Measurements from ENCODE around the gene SMYD3. TPM values are rescaled to one million over a fixed set of nuclear protein-coding genes. Genes with fewer than 3 reads are reported as not detected.
"Not testable (repeated sequence)": the region's sequence is repeated elsewhere in the genome, so short reads cannot be mapped to it uniquely, and the experiment has no call there.

SMYD3 gene
- polyA plus RNA-seq, 1 donor: 25.2 TPM

DNA sequence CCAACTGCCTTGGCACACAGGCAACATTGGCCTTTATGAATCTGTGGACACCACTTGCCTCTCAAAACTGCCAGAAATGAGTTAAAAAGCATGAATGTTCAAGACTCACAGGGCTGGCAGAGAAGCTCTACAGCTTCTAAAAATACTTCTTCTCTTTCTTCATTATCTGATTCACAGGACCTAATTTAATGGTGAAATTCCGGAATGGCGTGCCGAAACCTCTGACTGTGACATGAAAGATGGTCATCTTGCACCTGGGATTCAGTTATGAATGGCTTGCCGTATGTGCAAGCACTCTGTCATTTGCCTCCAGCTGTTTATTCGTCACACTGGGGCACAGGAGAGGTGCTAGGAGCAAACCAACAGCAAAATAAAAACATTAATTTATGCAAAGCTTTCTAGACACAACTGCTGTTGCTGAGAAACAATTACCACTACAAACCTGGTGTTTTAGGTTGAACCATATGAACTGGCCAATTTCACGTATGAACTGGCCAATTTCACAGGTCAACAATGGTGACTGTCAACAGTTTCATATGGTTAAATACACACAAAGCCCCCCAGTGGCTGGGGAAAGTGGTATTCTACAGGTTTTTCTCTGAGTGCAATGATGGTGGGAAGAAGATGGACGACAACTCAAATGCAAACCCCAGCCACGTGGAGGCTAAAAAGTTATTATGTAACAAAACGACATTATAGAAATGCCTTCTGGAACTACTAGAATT is 704.0 kb downstream of the SMYD3 start:
- no peak for DNase-seq

DNA sequence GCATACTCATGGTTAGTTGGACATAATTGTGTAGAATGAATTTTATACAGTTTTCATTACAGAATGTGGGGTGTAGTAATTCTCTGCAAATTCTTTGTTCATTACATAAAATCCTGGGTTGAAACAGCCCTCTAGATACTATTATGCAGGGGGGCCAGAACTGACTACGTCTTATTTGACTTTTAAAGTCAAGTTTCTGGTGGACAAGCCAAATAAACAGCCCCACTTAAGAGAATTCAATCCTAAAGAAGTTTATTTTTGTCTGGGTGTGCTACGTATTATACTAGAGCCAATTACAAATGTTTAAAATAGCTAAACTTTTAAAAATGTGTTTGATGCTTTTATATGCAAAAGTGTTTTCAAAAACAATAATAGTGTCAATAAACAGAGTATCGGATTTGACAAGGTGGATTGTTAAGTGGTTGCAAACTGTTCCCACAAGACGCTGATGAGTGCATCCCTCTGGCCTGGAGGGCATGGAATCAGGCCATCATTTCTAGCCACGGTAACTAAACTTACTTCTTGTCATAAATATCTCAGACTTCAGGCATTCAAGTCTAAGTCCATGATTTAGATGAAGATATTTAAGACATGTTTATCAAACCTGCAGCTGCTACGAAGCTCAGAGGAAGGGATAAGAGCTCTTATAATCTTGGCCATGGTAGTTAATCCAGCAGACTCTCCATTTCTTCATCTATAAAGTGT is 706.0 kb downstream of the SMYD3 start:
- no peak for DNase-seq

DNA sequence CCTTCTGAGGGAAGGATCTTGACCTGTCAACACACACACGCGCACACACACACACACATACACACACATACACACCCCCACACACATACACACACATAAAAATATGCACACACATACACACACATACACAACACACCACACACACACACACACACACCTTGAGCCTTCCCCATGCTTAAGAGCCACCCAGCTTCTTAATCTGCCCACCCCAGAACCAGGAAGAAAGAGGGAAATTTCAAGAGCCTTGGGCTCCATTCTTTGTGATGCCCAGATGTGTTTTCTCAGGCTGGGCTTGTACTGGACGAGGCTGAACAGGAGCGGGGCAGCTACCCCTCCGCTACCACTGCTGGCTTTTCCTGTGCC is 708.7 kb downstream of the SMYD3 start:
- DNase-seq: no peak

DNA sequence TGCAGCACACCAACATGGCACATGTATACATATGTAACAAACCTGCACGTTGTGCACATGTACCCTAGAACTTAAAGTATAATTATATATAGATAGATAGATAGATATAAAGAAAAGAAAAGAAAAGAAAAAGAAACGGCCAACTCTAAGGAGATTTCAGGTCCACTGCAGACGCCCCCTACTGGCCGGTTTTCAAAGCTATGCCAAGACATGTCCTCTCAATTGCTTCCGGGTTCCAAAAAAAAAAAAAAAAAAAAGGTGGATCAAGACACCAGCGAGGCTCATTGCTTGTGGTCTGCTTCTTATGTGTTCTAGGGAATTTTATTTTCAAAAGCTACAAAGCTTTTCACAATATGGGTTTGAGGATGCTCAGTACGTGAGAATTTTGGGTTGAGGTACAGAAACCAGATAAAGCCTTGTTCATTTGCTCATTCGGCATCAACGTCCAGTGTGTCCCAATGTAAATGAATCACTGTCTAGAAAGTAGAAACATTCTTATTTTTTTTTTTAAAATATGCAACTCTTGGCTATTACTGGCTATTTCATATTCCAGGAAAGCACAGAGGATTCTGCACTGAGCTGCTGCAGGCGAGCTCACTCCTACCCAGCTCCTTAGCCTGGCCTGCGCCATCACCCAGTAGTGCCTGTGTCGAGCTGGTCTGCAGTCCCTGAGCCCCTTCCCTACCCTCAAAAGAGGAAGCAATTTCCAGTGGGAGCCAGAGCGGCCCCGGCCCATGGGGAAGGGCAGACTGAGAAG is 709.3 kb downstream of the SMYD3 start:
- DNase-seq: no peak

DNA sequence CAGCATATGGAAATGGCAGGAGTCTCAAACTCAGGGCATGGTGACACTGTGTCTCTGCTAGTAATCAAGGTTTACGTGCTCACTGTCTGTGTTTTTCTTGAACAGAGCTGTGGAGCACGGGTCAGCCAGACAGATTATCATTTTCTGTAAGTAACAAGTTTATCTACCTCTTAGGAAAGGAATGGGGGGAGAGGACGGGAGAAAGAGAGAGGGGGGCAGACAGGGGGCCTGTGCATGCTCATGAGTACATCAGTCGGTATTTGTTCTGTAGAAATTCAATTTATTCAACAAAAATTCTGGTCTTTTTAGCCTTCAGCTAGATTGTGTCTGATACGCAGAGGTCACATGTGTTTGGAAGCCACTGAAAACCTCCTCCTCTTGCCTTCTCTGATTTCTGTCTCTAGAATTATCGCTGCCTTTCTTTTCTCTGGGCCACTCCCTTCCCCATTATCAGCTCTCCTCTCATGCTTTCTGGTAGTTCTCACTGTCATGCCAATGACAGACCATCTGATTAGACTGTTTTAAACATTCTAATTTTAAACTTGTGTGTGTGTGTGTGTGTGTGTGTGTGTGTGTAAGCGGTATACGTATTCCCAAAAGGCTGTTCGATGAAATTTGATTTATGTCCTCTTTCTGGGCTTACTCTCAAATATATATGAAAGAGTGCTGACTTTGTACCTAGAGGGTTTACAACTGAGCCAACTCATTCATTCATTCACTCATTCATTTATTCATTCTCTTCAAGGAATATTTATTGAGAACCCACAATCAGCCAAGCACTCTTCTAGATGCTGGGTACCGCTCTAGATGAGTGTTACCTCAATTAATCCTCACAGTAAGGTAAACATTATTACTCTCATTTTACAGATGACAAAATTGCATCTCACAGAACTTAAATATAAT is 715.4 kb downstream of the SMYD3 start:
- DNase-seq: no peak

DNA sequence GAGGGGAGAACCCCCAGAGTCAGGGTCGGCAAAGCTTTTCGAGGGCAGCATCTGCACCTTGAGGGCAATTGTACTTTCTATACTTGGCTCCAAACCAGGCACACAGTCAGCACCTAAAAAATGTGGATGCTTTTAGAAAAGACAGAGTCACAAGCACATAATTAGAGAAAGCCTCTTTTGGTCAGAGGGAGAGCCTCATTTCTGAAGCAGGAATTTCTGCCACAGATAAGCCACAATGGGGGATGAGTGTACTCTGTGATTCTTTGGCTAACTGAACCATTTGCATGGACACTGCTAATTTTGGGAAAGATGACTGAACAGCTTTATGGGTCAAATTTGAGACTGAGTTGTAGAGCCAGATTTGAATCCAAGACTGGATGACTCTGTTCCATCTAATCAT is 716.6 kb downstream of the SMYD3 start:
- DNase-seq: no peak

DNA sequence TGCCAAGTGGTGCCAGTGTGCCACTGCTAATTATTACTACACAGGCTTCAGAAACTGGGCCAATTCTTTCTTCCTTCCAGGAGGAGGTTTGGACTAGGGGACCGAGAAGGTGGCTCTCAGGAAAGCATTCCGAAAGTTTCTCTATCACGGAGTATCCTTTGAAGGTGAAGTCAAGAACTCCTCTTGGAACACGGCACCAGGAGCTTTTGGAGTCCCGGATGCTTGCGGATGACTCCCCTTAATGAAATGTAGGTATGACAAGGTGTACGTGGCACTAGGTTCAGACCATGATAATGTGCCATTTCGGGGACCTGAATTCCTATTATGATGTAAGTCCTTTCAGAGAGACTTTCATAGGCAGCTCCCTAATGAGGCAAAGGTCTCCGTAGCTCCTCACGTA is 718.2 kb downstream of the SMYD3 start:
- no peak for DNase-seq

DNA sequence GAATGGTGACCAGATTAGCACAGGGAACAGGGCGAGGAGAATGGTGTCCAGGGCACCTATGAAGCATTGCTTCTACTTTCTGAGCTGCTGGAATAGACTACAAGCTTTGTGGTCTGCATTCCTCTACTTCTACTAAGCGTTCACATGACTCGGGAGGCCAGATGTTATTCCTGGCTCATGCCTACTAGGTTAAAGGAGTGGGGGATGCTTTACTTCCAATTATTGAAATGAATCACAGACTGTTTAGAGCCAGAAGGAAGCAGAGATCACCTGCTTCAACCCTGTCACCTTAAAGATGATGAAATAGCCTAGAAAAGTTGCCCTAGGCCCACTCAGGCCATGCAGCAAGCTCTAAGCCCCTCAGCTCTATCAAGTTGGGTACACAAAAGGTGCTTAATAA is 718.8 kb downstream of the SMYD3 start:
- DNase-seq: no peak

DNA sequence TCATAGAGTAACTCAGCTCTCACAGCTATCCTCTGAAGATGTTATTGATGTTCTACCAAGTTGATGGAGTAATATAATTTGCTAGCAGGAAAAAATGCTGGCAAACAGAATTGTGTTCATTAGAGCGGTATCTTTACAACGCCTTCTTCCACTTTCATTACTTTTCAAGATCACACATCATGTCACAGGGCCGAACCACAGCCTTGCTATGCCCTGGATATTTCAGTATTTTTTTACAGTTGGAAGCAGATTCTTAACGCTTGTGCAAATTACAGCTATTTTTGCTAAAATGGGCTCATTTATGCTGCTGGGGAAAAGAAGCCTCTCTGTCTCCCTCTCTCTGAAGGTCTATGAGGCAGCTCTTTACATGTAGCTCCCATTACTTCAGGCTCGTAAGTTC is 720.1 kb downstream of the SMYD3 start:
- DNase-seq: no peak

DNA sequence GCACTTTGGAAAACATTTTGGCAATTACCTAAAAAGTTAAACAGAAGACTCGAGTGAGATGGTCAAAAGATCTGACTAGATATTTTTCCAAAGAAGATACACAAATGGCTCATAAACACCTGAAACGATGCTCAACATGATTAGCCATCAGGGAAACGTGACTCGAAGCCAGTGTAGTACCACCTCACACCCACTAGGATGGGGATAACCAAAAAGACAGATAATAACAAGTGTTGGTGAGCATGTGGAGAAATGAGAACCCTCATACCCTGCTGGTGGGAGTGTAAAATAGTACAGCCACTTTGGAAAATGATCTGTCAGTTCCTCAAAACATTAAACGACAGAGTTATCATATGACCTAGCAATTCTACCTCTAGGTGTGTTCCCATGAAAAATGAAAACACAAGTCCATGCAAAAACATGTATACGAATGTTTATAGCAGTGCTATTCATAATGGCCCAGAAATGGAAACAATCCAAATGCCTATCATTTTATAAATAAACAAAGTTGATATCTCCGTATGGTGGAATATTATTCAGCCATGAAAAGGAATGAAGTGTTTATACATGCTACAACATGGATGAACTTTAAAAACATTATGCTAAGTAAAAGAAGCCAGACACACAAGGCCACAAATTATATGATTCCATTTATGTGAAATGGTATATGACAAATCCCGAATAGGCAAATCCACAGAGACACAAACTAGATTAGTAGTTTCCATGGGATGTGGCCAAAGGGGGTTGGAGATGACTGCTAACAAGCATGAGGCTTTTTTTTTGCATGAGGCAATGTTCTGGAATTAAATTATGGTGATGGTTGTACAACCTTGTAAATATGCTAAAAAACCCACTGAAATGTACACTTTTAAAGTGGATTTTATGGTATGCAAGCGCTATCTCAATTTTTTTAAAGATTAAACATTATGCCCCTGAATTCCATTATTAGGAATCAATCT is 727.0 kb downstream of the SMYD3 start:
- no peak for DNase-seq

DNA sequence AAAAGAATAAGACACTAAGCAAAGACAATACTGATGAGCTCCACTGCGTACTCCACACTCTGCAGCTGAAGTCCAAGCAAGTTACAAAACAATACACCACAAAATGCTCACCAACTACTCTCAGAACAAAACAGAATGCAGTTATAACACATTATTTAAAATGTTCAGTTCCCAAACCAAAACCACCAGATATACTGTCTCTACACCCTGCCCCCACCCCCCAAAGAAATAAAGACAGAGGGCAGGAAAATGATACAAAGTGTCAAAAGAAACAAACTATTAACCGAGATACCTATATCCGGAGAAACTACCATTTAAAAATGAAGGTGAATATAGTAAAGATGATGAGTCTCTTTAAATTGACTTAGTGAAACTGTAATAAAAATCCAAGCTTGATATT is 729.3 kb downstream of the SMYD3 start:
- DNase-seq: no peak

DNA sequence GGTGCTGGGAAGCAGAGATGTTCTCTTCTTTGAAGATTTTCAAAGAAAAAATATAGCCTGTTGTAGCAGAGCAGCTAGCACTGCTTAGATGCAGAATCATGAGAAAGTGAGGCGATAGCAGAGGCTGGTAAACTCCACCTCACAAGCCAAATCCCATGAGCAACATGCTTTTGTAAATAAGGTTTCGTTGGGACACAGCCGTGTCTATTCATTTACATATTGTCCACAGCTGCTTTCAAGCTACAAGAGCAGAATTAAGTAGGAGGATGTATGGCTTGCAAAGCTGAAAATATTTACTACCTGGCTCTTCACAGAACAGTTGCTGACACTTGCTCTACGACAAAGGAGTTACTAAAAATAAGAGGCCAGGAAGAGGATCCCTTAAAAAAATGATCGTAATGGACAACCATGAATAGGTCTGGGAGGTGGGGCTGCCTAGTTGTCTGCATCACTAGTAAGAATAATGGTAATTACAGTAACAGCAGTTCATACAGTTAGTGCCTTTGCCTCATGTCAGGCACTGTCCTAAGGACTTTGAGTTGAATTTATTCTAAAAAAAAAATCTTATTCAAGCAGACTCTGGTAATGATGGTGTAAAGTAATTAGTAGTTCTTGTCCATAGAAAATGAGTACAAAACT is 730.3 kb downstream of the SMYD3 start:
- DNase-seq: no peak

DNA sequence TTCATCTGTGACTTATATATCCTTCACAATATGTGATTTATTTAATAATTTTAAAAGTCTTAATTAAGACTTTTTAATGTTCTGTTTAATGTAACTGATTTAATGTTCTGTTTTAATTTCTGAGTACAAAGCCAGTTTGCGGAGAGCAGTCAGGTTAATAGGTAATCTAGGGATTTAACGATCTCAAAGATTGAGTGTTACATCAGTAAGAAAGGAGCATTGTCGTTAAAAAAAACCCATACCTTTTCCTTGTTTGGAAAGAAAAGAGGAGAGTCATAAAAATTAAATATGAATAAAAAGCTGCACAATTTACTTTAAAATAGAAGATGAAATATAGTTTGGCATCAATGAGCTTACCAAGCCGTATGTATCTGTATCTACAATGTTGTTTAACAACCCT is 730.9 kb downstream of the SMYD3 start:
- DNase-seq: no peak

DNA sequence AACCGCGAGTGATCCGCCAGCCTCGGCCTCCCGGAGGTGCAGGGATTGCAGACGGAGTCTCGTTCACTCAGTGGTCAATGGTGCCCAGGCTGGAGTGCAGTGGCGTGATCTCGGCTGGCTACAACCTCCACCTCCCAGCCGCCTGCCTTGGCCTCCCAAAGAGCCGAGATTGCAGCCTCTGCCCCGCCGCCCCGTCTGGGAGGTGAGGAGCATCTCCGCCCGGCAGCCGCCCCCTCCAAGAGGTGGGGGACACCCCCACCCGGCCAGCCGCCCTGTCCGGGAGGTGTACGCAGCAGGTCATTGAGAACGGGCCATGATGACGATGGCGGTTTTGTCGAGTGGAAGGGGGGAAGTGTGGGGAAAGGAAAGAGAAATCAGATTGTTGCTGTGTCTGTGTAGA is 732.1 kb downstream of the SMYD3 start:
- not testable (repeated sequence) for DNase-seq

DNA sequence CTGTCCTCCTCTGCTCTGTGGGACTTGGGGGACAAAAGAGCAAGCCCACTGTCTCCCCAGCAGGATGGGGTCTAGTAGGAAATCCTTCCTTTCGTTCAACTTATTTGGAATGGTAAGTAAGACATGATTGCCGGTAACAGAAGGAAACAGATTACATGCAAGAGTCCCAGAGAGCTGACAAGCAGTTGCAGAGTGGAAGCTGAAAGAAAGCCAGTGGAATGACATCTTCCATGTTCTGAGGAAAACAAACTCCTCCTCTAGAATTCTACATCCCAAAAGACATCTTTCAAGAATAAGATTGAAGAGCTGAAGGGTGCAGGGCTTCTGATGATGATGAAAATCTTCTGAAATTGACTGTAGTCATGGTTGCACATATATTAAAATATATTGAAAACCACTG is 732.9 kb downstream of the SMYD3 start:
- no peak for DNase-seq

DNA sequence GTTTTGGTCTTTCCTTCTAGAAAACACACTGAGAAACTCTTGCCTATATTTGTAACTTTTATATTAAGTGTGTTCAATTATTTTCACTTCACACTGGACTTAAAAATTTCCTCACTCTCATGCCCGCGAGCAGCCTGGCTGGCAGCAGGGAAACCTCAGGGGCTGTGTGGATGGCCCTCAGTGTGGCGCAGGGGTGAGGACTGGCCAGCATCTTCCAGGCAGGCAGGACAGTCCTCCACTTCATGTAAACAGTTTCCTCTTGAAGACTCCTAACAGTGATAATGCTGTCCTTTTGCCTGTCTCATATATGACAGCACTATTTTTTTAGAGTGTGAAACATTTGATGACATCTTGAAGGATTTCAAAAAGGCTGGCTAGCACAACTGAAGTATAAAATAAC is 733.7 kb downstream of the SMYD3 start:
- DNase-seq: no peak

DNA sequence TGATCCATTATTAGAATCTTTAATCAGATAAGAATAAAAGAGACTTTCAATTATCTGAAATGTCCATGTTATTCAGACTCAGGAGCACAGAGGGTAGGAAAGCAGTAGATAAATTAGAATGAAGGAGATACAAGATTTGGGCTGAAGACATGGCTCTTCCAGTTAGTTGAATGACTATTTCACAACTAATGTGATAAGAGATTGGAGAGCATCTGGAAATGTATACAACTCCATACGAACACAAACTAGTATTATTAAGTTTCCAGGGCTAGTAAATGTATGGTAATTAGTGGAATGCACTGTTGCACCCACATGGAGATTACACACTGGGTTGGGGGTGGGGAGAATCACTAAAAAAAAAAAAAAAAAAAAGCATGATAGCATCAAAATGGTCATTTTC is 734.3 kb downstream of the SMYD3 start:
- DNase-seq: no peak

DNA sequence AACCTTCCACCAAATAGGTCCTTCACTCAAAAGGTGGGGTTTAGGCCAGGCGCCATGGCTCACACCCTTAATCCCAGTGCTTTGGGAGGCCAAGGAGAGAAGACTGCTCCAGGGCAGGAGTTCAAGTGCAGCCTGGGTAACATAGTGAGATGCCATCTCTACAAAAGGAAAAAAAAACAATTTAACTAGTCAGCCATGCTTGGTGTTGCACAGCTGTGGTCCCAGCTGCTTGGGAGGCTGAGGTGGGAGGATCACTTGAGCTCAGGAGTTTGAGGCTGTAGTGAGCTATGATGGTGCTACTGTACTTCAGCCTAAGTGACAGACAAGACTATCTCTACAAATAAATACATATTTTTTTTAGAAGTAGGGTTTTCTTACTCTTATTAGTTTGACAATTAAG is 734.8 kb downstream of the SMYD3 start:
- DNase-seq: no peak

DNA sequence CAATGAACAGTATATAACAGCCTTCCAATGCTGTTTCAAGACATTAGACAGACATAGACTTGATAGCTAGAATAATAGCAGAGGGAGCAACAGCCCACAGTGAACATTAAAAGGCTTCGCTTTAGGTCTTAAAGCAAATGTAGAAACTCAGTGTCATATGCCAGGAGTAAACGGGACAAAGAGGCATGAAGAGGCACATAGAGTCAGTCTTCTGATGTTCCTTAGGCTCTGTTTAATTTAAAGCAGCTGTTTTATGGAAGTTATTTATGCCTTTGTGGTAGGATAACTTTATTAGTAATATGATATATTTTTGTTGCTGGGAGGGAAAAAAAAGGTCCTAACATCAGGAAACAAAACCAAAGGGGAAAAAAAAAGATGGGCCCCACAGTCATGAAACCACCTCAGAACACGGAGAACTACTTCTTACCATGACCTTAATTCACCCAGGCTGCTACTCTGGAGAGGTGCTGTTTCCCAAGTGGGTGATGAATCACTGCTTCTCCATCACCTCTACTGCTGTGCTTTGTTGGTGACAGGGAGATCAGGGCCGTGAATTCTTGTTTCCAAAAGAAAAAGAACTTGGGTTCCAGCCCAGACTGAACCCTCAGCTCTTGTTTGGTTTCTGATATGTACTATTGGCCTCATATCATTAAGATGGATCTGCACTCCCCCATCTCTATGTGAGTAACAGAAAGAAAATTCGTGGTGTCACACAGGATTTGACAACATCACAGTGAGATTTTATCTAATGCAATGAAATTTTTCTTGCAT is 735.4 kb downstream of the SMYD3 start:
- DNase-seq: no peak

DNA sequence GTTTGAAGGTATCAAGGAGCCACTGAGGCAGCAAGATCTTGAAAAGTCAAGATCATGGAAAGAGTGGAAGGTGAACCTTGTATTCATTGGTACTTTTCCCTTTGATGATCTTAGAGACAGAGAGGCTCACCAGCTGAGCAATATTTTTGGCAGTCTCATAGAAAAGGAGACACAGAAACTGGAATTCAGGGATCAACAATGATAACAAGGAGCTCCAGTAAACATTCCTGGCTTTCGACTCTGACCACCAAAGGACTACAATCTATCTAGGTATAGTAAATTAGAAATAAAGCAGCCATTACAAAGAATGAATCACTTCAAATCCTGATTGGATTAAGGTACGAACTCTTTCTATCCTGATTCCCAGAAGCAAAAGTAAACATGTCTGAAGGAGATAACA is 736.9 kb downstream of the SMYD3 start:
- no peak for DNase-seq
